Upper lobe of left lung (tissue), 4 donors: ENCODE measurements around the gene SYTL5.

Experiments
- CTCF ChIP-seq, 6 experiments: fragments of 450-650 bp in 4 of 6; fragments of 200-600 bp in 2 of 6; sonication (generic) in 2 of 6; IDR thresholded peaks; one replicate each; pipeline ENCODE4 v1.5.1; 2016 to 2019; ENCODE audit warnings: antibody characterized with exemption in 6 of 6
- EP300 ChIP-seq, 4 donors: sonication (generic); formaldehyde crosslinking; IDR thresholded peaks; one replicate each; pipeline ENCODE4 v1.5.1; 2017; ENCODE audit warnings: antibody characterized with exemption in 4 of 4, control low read depth in 2 of 4
- POLR2A ChIP-seq, 4 donors: fragments of 450-650 bp; IDR thresholded peaks; one replicate each; pipeline ENCODE4 v1.5.1; 2016 to 2017; ENCODE audit warnings: antibody characterized with exemption in 4 of 4, mild to moderate bottlenecking in 2 of 4
- POLR2AphosphoS5 ChIP-seq, 2 donors: sonication (generic); formaldehyde crosslinking; IDR thresholded peaks; one replicate each; pipeline ENCODE4 v1.5.1; 2017; ENCODE audit warnings: antibody characterized with exemption in 2 of 2

- TF ChIP-seq CTCF (IDR thresholded peaks at IDR 0.05) (no peak), EP300 (IDR thresholded peaks at IDR 0.05) (no peak), POLR2AphosphoS5 (IDR thresholded peaks at IDR 0.05) (no peak), POLR2A (IDR thresholded peaks at IDR 0.05) (no peak)
Observed at GRCh38 chrX:38165023-38165422, 158.7 kb downstream of the SYTL5 start.
